SK-N-SH (cell line): Measurements from ENCODE around the gene UBAC2. TPM values are rescaled to one million over a fixed set of nuclear protein-coding genes. Genes with fewer than 3 reads are reported as not detected.

Source experiments
- CTCF ChIA-PET: fragments of 300-600, 350-600 bp; formaldehyde crosslinking; extraction: SDS; loops from one replicate; lab custom pipeline; 2021; lab: Yijun Ruan, JAX
- POLR2A ChIA-PET: fragments of 350-600 bp; sonication (Branson Sonifier 250); formaldehyde crosslinking; extraction: SDS; loops from one replicate; lab custom pipeline; 2020; ENCODE audit warnings: antibody characterized with exemption, inconsistent platforms; lab: Yijun Ruan, JAX
- DNase-seq: peaks from one replicate; pipeline ENCODE4 v3.0.0; 2012
- H2AFZ ChIP-seq: fragments of 200-600 bp; sonication (generic); 2 replicates; pipeline ENCODE4 v1.8.1; 2016; ENCODE audit warnings: antibody characterized with exemption, mild to moderate bottlenecking, low read depth
- H3F3A ChIP-seq: fragments of 200-600 bp; sonication (generic); replicated peaks from 2 replicates; pipeline ENCODE3; 2016; ENCODE audit warnings: antibody characterized with exemption, mild to moderate bottlenecking; ENCODE audit not compliant: insufficient read depth
- H3K27ac ChIP-seq, 2 experiments: fragments of 200-500 bp in 1 of 2; fragments of 200-600 bp in 1 of 2; sonication (Bioruptor generic) in 1 of 2; sonication (generic), shearing (Covaris generic) in 1 of 2; 2 replicates each; pipeline versions ENCODE4 v1.5.1 to v1.6.1; 2014 to 2016; ENCODE audit warnings: low read depth in 2 of 2, inconsistent platforms in 1 of 2, low read length in 1 of 2, mild to moderate bottlenecking in 1 of 2, mixed read lengths in 1 of 2
- H3K27me3 ChIP-seq: fragments of 200-600 bp; sonication (generic), shearing (Covaris generic); 2 replicates; pipeline ENCODE4 v1.6.1; 2016; ENCODE audit warnings: mixed run types; ENCODE audit not compliant: insufficient read depth
- H3K36me3 ChIP-seq, 2 experiments: fragments of 200-500 bp in 1 of 2; fragments of 200-600 bp in 1 of 2; sonication (Bioruptor generic) in 1 of 2; sonication (generic) in 1 of 2; replicated peaks in 1 of 2; 2 replicates each; pipeline versions ENCODE3 to v1.5.1; 2014 to 2016; ENCODE audit warnings: low read length in 1 of 2, mild to moderate bottlenecking in 1 of 2; ENCODE audit not compliant: insufficient read depth in 2 of 2, control insufficient read depth in 1 of 2
- H3K4me1 ChIP-seq, 2 experiments: fragments of 200-500 bp in 1 of 2; fragments of 200-600 bp in 1 of 2; sonication (Bioruptor generic) in 1 of 2; sonication (generic), shearing (Covaris generic) in 1 of 2; 2 replicates each; pipeline versions ENCODE4 v1.5.1 to v1.6.1; 2014 to 2016; ENCODE audit warnings: low read depth in 1 of 2, low read length in 1 of 2, mixed run types in 1 of 2; ENCODE audit not compliant: insufficient read depth in 2 of 2, control insufficient read depth in 1 of 2
- H3K4me2 ChIP-seq: fragments of 200-600 bp; sonication (generic), shearing (Covaris generic); 2 replicates; pipeline ENCODE4 v1.6.1; 2017; ENCODE audit warnings: mixed run types
- H3K4me3 ChIP-seq, 2 experiments: fragments of 200-500 bp in 1 of 2; fragments of 200-600 bp in 1 of 2; sonication (Bioruptor generic) in 1 of 2; sonication (generic), shearing (Covaris generic) in 1 of 2; 2 replicates each; pipeline versions ENCODE4 v1.5.1 to v1.8.1; 2014 to 2016; ENCODE audit warnings: low read depth in 2 of 2, inconsistent platforms in 1 of 2, low read length in 1 of 2, mild to moderate bottlenecking in 1 of 2, mixed read lengths in 1 of 2, moderate library complexity in 1 of 2
- H3K79me2 ChIP-seq: fragments of 200-600 bp; sonication (generic); 2 replicates; pipeline ENCODE4 v1.8.1; 2017; ENCODE audit warnings: mild to moderate bottlenecking; ENCODE audit not compliant: insufficient read depth
- H3K9ac ChIP-seq: fragments of 200-600 bp; sonication (generic); 2 replicates; pipeline ENCODE4 v1.6.1; 2017; ENCODE audit warnings: mixed run types
- H3K9me2 ChIP-seq: fragments of 200-600 bp; sonication (generic); 2 replicates; pipeline ENCODE4 v1.6.1; 2017; ENCODE audit warnings: mixed run types
- H3K9me3 ChIP-seq: fragments of 200-600 bp; sonication (generic); 2 replicates; pipeline ENCODE4 v1.6.1; 2017; ENCODE audit warnings: mixed run types, mild to moderate bottlenecking, moderate library complexity
- H4K20me1 ChIP-seq: fragments of 200-600 bp; sonication (generic); 2 replicates; pipeline ENCODE4 v1.6.1; 2017; ENCODE audit warnings: mild to moderate bottlenecking, mixed run types; ENCODE audit not compliant: insufficient read depth
- CHD2 ChIP-seq: fragments of 150-350 bp; IDR thresholded peaks from 2 replicates; pipeline ENCODE4 v1.6.1; 2018; ENCODE audit warnings: low read length; ENCODE audit not compliant: partially characterized antibody
- ELF1 ChIP-seq: IDR thresholded peaks from 2 replicates; pipeline ENCODE4 v1.4.0; 2012
- EP300 ChIP-seq, 2 experiments: IDR thresholded peaks; 2 replicates each; pipeline versions ENCODE4 v1.4.0 to v1.6.1; 2012; ENCODE audit warnings: borderline replicate concordance in 1 of 2, low read depth in 1 of 2, low read length in 1 of 2
- FOSL2 ChIP-seq: IDR thresholded peaks from 2 replicates; pipeline ENCODE4 v1.4.0; 2012; ENCODE audit warnings: low read depth, mild to moderate bottlenecking, moderate library complexity, borderline replicate concordance
- FOXJ3 ChIP-seq: sonication (generic); formaldehyde crosslinking; IDR thresholded peaks from 2 replicates; pipeline ENCODE4 v1.5.1; 2020; ENCODE audit warnings: mild to moderate bottlenecking, missing genetic modification reagents
- FOXM1 ChIP-seq: IDR thresholded peaks from 2 replicates; pipeline ENCODE4 v1.4.0; 2012; ENCODE audit warnings: low read depth, mild to moderate bottlenecking
- GABPA ChIP-seq: IDR thresholded peaks from 2 replicates; pipeline ENCODE4 v1.4.0; 2012; ENCODE audit warnings: low read depth, mild to moderate bottlenecking
- GATA2 ChIP-seq: sonication (generic); formaldehyde crosslinking; IDR thresholded peaks from 2 replicates; pipeline ENCODE4 v1.5.0; 2020; ENCODE audit warnings: mild to moderate bottlenecking, missing genetic modification reagents
- MEF2A ChIP-seq: IDR thresholded peaks from 2 replicates; pipeline ENCODE4 v1.4.0; 2012; ENCODE audit warnings: low read depth, borderline replicate concordance
- NFIC ChIP-seq: IDR thresholded peaks from 2 replicates; pipeline ENCODE4 v1.4.0; 2012; ENCODE audit warnings: borderline replicate concordance
- PBX3 ChIP-seq: IDR thresholded peaks from 2 replicates; pipeline ENCODE4; 2012
- POLR2AphosphoS5 ChIP-seq: IDR thresholded peaks from 2 replicates; pipeline ENCODE4 v1.6.1; 2012; ENCODE audit warnings: low read depth, low read length
- RAD21 ChIP-seq: IDR thresholded peaks from 2 replicates; pipeline ENCODE4 v1.6.1; 2012; ENCODE audit warnings: mild to moderate bottlenecking, low read length
- RXRA ChIP-seq: IDR thresholded peaks from 2 replicates; pipeline ENCODE4 v1.4.0; 2012; ENCODE audit warnings: low read depth, mild to moderate bottlenecking, borderline replicate concordance
- SIN3A ChIP-seq: IDR thresholded peaks from 2 replicates; pipeline ENCODE4 v1.6.1; 2012; ENCODE audit warnings: low read depth, mild to moderate bottlenecking, low read length, moderate library complexity, borderline replicate concordance
- TAF1 ChIP-seq: IDR thresholded peaks from 2 replicates; pipeline ENCODE4 v1.6.1; 2012; ENCODE audit warnings: low read depth, mild to moderate bottlenecking, low read length, moderate library complexity, borderline replicate concordance
- TCF12 ChIP-seq: IDR thresholded peaks from 2 replicates; pipeline ENCODE4 v1.4.0; 2012
- TEAD4 ChIP-seq: IDR thresholded peaks from 2 replicates; pipeline ENCODE4 v1.4.0; 2012; ENCODE audit warnings: mild to moderate bottlenecking, borderline replicate concordance; ENCODE audit not compliant: insufficient read depth
- USF1 ChIP-seq: IDR thresholded peaks from 2 replicates; pipeline ENCODE4 v1.4.0; 2012; ENCODE audit warnings: low read depth, borderline replicate concordance
- WGBS: methylation state at CpG from one replicate; pipeline ENCODE4 v1.1.6; 2017; ENCODE audit warnings: low lambda C conversion rate; 5-methylcytosine and 5-hydroxymethylcytosine counted together
- polyA plus RNA-seq, 3 experiments: library from polyadenylated mRNA; depleted of rRNA; stranded (reverse); fragments of >200 nt; gene quantifications; 2 replicates each; pipeline ENCODE4 v1.2.3, GENCODE V29; 2012
- TF ChIP-seq, protein P1 (sequence below): fragments of 150-350 bp; IDR thresholded peaks from 2 replicates; pipeline ENCODE4 v1.6.1; 2017; ENCODE audit warnings: antibody characterized with exemption, low read length, low read depth, borderline replicate concordance
- TF ChIP-seq, protein P2 (sequence below): IDR thresholded peaks from 2 replicates; pipeline ENCODE4 v1.6.1; 2012; ENCODE audit warnings: mild to moderate bottlenecking, low read depth, low read length, moderate library complexity
- TF ChIP-seq, protein P3 (sequence below): IDR thresholded peaks from 2 replicates; pipeline ENCODE4 v1.4.0; 2012; ENCODE audit warnings: low read depth
- TF ChIP-seq, protein P4 (sequence below): IDR thresholded peaks from 2 replicates; pipeline ENCODE4 v1.4.0; 2012; ENCODE audit warnings: low read depth, borderline replicate concordance

Gene UBAC2
- polyA plus RNA-seq, 1 of the 3 experiments (the other 2 are of a cell fraction): 79.0 TPM

- Histone ChIP-seq H3K4me2 (peak overlapping the region; percentile 69; the same call in 1 of the 2 replicates), H3K9me3 (no peaks in the 10 kb centered on the region), H3K27me3 (no peaks in the 10 kb centered on the region), H3K9ac (peak overlapping the region; percentile 50; the same call in 1 of the 2 replicates), H3K4me3 (no peak overlapping the region), H3F3A (peaks cover 39% of the 10 kb centered on the region), H3K27ac (peak overlapping the region; percentile 5 to 99; a peak in 2 of 4 replicates), H2AFZ (no peak overlapping the region), H3K9me2 (no peaks in the 10 kb centered on the region), H4K20me1 (no peaks in the 10 kb centered on the region), H3K79me2 (no peaks in the 10 kb centered on the region), H3K36me3 (peaks cover 4 to 8% of the 10 kb centered on the region in 2 experiments), H3K4me1 (peaks cover 0 to 37% of the 10 kb centered on the region in 2 experiments)
- POLR2A ChIA-PET: no interaction called here
- CTCF ChIA-PET: interaction anchor here (1.0 to 1.1 kb wide), 2 partner anchors 8 to 136 kb away, joined by 3 to 4 read pairs; no protein-coding TSS in a partner anchor
- no peak for DNase-seq
- 76% methylated on average over 5 of the region's 5 CpGs for WGBS
- TF ChIP-seq GATA2: no peak
- TF ChIP-seq, protein P1, sequence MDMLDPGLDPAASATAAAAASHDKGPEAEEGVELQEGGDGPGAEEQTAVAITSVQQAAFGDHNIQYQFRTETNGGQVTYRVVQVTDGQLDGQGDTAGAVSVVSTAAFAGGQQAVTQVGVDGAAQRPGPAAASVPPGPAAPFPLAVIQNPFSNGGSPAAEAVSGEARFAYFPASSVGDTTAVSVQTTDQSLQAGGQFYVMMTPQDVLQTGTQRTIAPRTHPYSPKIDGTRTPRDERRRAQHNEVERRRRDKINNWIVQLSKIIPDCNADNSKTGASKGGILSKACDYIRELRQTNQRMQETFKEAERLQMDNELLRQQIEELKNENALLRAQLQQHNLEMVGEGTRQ: no peak
- TF ChIP-seq PBX3: peak; percentile 45; the same call in 1 of the 2 replicates
- TF ChIP-seq, protein P2, sequence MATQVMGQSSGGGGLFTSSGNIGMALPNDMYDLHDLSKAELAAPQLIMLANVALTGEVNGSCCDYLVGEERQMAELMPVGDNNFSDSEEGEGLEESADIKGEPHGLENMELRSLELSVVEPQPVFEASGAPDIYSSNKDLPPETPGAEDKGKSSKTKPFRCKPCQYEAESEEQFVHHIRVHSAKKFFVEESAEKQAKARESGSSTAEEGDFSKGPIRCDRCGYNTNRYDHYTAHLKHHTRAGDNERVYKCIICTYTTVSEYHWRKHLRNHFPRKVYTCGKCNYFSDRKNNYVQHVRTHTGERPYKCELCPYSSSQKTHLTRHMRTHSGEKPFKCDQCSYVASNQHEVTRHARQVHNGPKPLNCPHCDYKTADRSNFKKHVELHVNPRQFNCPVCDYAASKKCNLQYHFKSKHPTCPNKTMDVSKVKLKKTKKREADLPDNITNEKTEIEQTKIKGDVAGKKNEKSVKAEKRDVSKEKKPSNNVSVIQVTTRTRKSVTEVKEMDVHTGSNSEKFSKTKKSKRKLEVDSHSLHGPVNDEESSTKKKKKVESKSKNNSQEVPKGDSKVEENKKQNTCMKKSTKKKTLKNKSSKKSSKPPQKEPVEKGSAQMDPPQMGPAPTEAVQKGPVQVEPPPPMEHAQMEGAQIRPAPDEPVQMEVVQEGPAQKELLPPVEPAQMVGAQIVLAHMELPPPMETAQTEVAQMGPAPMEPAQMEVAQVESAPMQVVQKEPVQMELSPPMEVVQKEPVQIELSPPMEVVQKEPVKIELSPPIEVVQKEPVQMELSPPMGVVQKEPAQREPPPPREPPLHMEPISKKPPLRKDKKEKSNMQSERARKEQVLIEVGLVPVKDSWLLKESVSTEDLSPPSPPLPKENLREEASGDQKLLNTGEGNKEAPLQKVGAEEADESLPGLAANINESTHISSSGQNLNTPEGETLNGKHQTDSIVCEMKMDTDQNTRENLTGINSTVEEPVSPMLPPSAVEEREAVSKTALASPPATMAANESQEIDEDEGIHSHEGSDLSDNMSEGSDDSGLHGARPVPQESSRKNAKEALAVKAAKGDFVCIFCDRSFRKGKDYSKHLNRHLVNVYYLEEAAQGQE: no peak
- TF ChIP-seq GABPA: no peak
- TF ChIP-seq CHD2: no peak
- TF ChIP-seq TEAD4: no peak
- TF ChIP-seq FOXJ3 (CRISPR knock-in tag): no peak
- no peak for TF ChIP-seq RAD21
- TF ChIP-seq SIN3A: no peak
- TF ChIP-seq MEF2A: no peak
- no peak for TF ChIP-seq FOXM1
- no peak for TF ChIP-seq TAF1
- TF ChIP-seq, protein P3, sequence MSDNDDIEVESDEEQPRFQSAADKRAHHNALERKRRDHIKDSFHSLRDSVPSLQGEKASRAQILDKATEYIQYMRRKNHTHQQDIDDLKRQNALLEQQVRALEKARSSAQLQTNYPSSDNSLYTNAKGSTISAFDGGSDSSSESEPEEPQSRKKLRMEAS: no peak
- TF ChIP-seq FOSL2: no peak; the same call in 1 of the 2 replicates
- no peak; the same call in 1 of the 2 replicates for TF ChIP-seq TCF12
- TF ChIP-seq, protein P4, sequence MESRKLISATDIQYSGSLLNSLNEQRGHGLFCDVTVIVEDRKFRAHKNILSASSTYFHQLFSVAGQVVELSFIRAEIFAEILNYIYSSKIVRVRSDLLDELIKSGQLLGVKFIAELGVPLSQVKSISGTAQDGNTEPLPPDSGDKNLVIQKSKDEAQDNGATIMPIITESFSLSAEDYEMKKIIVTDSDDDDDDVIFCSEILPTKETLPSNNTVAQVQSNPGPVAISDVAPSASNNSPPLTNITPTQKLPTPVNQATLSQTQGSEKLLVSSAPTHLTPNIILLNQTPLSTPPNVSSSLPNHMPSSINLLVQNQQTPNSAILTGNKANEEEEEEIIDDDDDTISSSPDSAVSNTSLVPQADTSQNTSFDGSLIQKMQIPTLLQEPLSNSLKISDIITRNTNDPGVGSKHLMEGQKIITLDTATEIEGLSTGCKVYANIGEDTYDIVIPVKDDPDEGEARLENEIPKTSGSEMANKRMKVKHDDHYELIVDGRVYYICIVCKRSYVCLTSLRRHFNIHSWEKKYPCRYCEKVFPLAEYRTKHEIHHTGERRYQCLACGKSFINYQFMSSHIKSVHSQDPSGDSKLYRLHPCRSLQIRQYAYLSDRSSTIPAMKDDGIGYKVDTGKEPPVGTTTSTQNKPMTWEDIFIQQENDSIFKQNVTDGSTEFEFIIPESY: no peak
- no peak for TF ChIP-seq RXRA
- no peak for TF ChIP-seq ELF1
- no peak for TF ChIP-seq USF1
- peak in 1 of 2 experiments; percentile 11; a peak in 1 of 4 replicates for TF ChIP-seq EP300 (IDR thresholded peaks at IDR 0.05; ENCODE audit: borderline replicate concordance in 1 of 2, low read depth in 1 of 2, low read length in 1 of 2)
- TF ChIP-seq NFIC: peak; percentile 87
- TF ChIP-seq POLR2AphosphoS5: no peak
Observed at GRCh38 chr13:99320693-99321481, 120.2 kb downstream of the UBAC2 start.
